ENCODE data around the gene SALL1. TPM values are rescaled to one million over a fixed set of nuclear protein-coding genes. Genes with fewer than 3 reads are reported as not detected.

Gene SALL1
- total and polyA plus RNA-seq, 2 of the 13 experiments (the other 11 are each of a cell fraction or from before 2014, with no cell fraction given): 6.6 to 12.3 TPM

- TF ChIP-seq MAFG (CRISPR knock-in tag; IDR thresholded peaks at IDR 0.05): no peak
- no peak for TF ChIP-seq ZNF234 (CRISPR knock-in tag; conservative IDR thresholded peaks at IDR 0.05)
These were observed 30.4 kb upstream of the SALL1 start (continued) for GRCh38 chr16:51181503-51181811.

- ATAC-seq (no peak), FAIRE-seq (no peak), DNase-seq (ENCODE audit: low spot score) (no peak)
- H4K20me1 ChIP-seq (ENCODE audit: insufficient read depth, low read length): no peaks in the 10 kb centered on the region
- CTCF ChIA-PET (ENCODE audit: low intra/inter-chr PET ratio, low total read pairs): no interaction called here
- intact Hi-C loops (cut with micrococcal nuclease; ENCODE audit: unreplicated experiment) (no loop called here), in situ Hi-C loops (cut with HindIII; ENCODE audit: extremely low pct_ligation_motif_present, low pct_unique_long_range_greater_than_20kb) (no loop called here)
- H3K36me3 ChIP-seq (replicated peaks in 1 of 2; ENCODE audit: control insufficient read depth in 1 of 2, insufficient read depth in 2 of 2, low read length in 2 of 2): no peaks in the 10 kb centered on the region
- WGBS (ENCODE audit: low lambda C conversion rate): 32% methylated on average over 4 of the region's 4 CpGs
- no peak for TF ChIP-seq THAP8 (CRISPR knock-in tag; IDR thresholded peaks at IDR 0.05; ENCODE audit: borderline replicate concordance)
- TF ChIP-seq CEBPB (IDR thresholded peaks at IDR 0.05; ENCODE audit: borderline replicate concordance, low read depth, low read length): peak; percentile 55
- no peak for TF ChIP-seq JARID2 (CRISPR knock-in tag; IDR thresholded peaks at IDR 0.05; ENCODE audit: insufficient replicate concordance)
- TF ChIP-seq PRDM15 (CRISPR knock-in tag; IDR thresholded peaks at IDR 0.05): peak; percentile 59; the same call in 1 of the 2 replicates
- TF ChIP-seq PRDM4 (CRISPR knock-in tag; IDR thresholded peaks at IDR 0.05; ENCODE audit: borderline replicate concordance): no peak
- no peak overlapping the region for H3K9ac ChIP-seq (ENCODE audit: insufficient read depth, low read depth, low read length)
- H3K79me2 ChIP-seq (ENCODE audit: insufficient read depth, low read length): no peaks in the 10 kb centered on the region
- no peak overlapping the region for H2AFZ ChIP-seq (ENCODE audit: low read length)
- H3K4me3 ChIP-seq (replicated peaks in 1 of 3; ENCODE audit: insufficient read depth in 1 of 3, low read depth in 2 of 3, low read length in 3 of 3): no peak overlapping the region
- BruUV-seq (replicated peaks): no TSS peak
- no peak overlapping the region for H3K27ac ChIP-seq (ENCODE audit: extremely low read length, insufficient read depth, low read length)
- POLR2A ChIA-PET: no interaction called here
- peaks cover 9% of the 10 kb centered on the region; the same call in 1 of the 2 replicates for H3K4me1 ChIP-seq (ENCODE audit: insufficient read depth, low read length)
- H3K9me3 ChIP-seq (ENCODE audit: low read length): no peaks in the 10 kb centered on the region
- H3K27me3 ChIP-seq (ENCODE audit: control insufficient read depth in 1 of 2, insufficient read depth in 2 of 2, low read length in 2 of 2): no peaks in the 10 kb centered on the region; a peak in 1 of 5 replicates
- H3K4me2 ChIP-seq (ENCODE audit: low read depth, low read length): no peak overlapping the region
These were observed 29.8 kb upstream of the SALL1 start for GRCh38 chr16:51180719-51181502.

Measured in HepG2 (cell line).